Naive thymus-derived CD4-positive, alpha-beta T cell (primary cell): Measurements from ENCODE around the gene INSM2. TPM values are rescaled to one million over a fixed set of nuclear protein-coding genes. Genes with fewer than 3 reads are reported as not detected.

ENCODE experiments used
- ATAC-seq: fragments of 150-1000 bp; cut with Tn5 transposase; 2 replicates; pipeline ENCODE4 v1.10.0; 2021; ENCODE audit warnings: mild to moderate bottlenecking, moderate library complexity
- CTCF ChIA-PET: fragments of 350-600 bp; sonication (Branson Sonifier 250); formaldehyde crosslinking; loops from one replicate; lab custom pipeline; 2021; ENCODE audit warnings: antibody characterized with exemption; lab: Charles Lee
- POLR2A ChIA-PET: fragments of 350-600 bp; sonication (Branson Sonifier 250); formaldehyde crosslinking; loops from one replicate; lab custom pipeline; 2021; ENCODE audit warnings: antibody characterized with exemption, inconsistent platforms; lab: Charles Lee
- DNase-seq, 9 donors: peaks; one replicate each; pipeline versions ENCODE4 v3.0.0 to v3.0.0-alpha.2; 2020 to 2022; ENCODE audit warnings: mixed read lengths in 1 of 9
- H3K27ac ChIP-seq: one replicate; pipeline ENCODE4 v1.7.0; 2013; ENCODE audit warnings: mild to moderate bottlenecking, low read depth, low read length, moderate library complexity
- H3K27me3 ChIP-seq, 2 donors: one replicate each; pipeline ENCODE4 v1.7.0; 2013; ENCODE audit warnings: low read length in 2 of 2, mild to moderate bottlenecking in 2 of 2, moderate library complexity in 2 of 2; ENCODE audit not compliant: control insufficient read depth in 2 of 2, insufficient read depth in 2 of 2
- H3K36me3 ChIP-seq, 3 experiments: 1 replicate in 2 of 3; 2 replicates in 1 of 3; pipeline ENCODE4 v1.7.0; 2013; ENCODE audit warnings: low read length in 3 of 3, mild to moderate bottlenecking in 3 of 3, moderate library complexity in 1 of 3; ENCODE audit not compliant: insufficient read depth in 3 of 3, control insufficient read depth in 2 of 3
- H3K4me1 ChIP-seq, 2 donors: one replicate each; pipeline ENCODE4 v1.7.0; 2013; ENCODE audit warnings: low read length in 2 of 2, mild to moderate bottlenecking in 2 of 2, moderate library complexity in 1 of 2; ENCODE audit not compliant: control insufficient read depth in 2 of 2, insufficient read depth in 2 of 2
- H3K4me3 ChIP-seq: 2 replicates; pipeline ENCODE4 v1.7.0; 2013; ENCODE audit warnings: mild to moderate bottlenecking, low read length
- H3K9me3 ChIP-seq, 3 experiments: 1 replicate in 2 of 3; 2 replicates in 1 of 3; pipeline ENCODE4 v1.7.0; 2013; ENCODE audit warnings: low read length in 3 of 3; ENCODE audit not compliant: control insufficient read depth in 2 of 3
- H3K27ac Mint-ChIP-seq, 9 donors: one replicate each; pipeline ENCODE4 v1.8.0; 2020 to 2022; ENCODE audit warnings: mixed read lengths in 9 of 9, mild to moderate bottlenecking in 8 of 9, moderate library complexity in 5 of 9, inconsistent platforms in 2 of 9
- H3K27me3 Mint-ChIP-seq, 5 donors: one replicate each; pipeline ENCODE4 v1.8.0; 2021 to 2022; ENCODE audit warnings: mixed read lengths in 5 of 5, mild to moderate bottlenecking in 1 of 5
- H3K36me3 Mint-ChIP-seq, 5 donors: one replicate each; pipeline ENCODE4 v1.8.0; 2020 to 2022; ENCODE audit warnings: mixed read lengths in 5 of 5, mild to moderate bottlenecking in 3 of 5, inconsistent platforms in 1 of 5
- H3K4me1 Mint-ChIP-seq, 7 donors: one replicate each; pipeline ENCODE4 v1.8.0; 2020 to 2022; ENCODE audit warnings: mixed read lengths in 7 of 7, mild to moderate bottlenecking in 3 of 7, inconsistent platforms in 1 of 7
- H3K4me3 Mint-ChIP-seq, 10 donors: one replicate each; pipeline ENCODE4 v1.8.0; 2020 to 2022; ENCODE audit warnings: mild to moderate bottlenecking in 10 of 10, mixed read lengths in 10 of 10, moderate library complexity in 6 of 10, inconsistent platforms in 2 of 10
- H3K9me3 Mint-ChIP-seq, 11 donors: one replicate each; pipeline ENCODE4 v1.8.0; 2020 to 2022; ENCODE audit warnings: mixed read lengths in 11 of 11, mild to moderate bottlenecking in 4 of 11, inconsistent platforms in 1 of 11, moderate library complexity in 1 of 11
- intact Hi-C, 2 donors: fragments of 100-400 bp; cut with micrococcal nuclease; formaldehyde crosslinking; loops; one replicate each; pipeline ENCODE4 v1.15.1; 2023
- polyA plus RNA-seq, 2 donors: library from polyadenylated mRNA; unstranded; fragments of 300-500 nt; fragmentation: Illumina TruSeq; gene quantifications; one replicate each; pipeline ENCODE4 v1.2.3, GENCODE V29; 2021
- total RNA-seq, 6 experiments: library from RNA in 5 of 6; stranded (reverse) in 5 of 6; gene quantifications; 1 replicate in 5 of 6; 2 replicates in 1 of 6; pipeline ENCODE4 v1.2.3 and lab custom pipeline; 2021 to 2026

INSM2 gene
- total and polyA plus RNA-seq, 7 experiments from 2014 or later: not detected

GRCh38 chr14:35557221-35557747, 23.3 kb downstream of the INSM2 start:
- Histone ChIP-seq H3K9me3 (no peaks in the 10 kb centered on the region), H3K4me1 (no peaks in the 10 kb centered on the region), H3K36me3 (no peaks in the 10 kb centered on the region), H3K27ac (no peak overlapping the region), H3K27me3 (no peaks in the 10 kb centered on the region), H3K4me3 (no peak overlapping the region)
- Mint-ChIP-seq H3K9me3 (no peaks in the 10 kb centered on the region), H3K36me3 (peaks cover 0 to 33% (median 4%) of the 10 kb centered on the region in 5 donors), H3K4me3 (no peak overlapping the region), H3K27me3 (no peaks in the 10 kb centered on the region), H3K4me1 (no peaks in the 10 kb centered on the region), H3K27ac (no peak overlapping the region)
- ChIA-PET POLR2A (no interaction called here), CTCF (no interaction called here)
- DNase-seq: no peak
- intact Hi-C loops: no loop called here
- ATAC-seq: no peak

GRCh38 chr14:35558680-35559079, 24.7 kb downstream of the INSM2 start:
- Histone ChIP-seq H3K36me3 (no peaks in the 10 kb centered on the region), H3K27me3 (no peaks in the 10 kb centered on the region), H3K4me3 (no peak overlapping the region), H3K4me1 (no peaks in the 10 kb centered on the region), H3K9me3 (no peaks in the 10 kb centered on the region), H3K27ac (no peak overlapping the region)
- H3K9me3 Mint-ChIP-seq: no peaks in the 10 kb centered on the region
- no peaks in the 10 kb centered on the region for H3K4me1 Mint-ChIP-seq
- no peak overlapping the region for H3K4me3 Mint-ChIP-seq
- ATAC-seq: no peak
- ChIA-PET POLR2A (no interaction called here), CTCF (no interaction called here)
- peaks cover 0 to 42% (median 11%) of the 10 kb centered on the region in 5 donors for H3K36me3 Mint-ChIP-seq
- H3K27ac Mint-ChIP-seq: no peak overlapping the region
- DNase-seq: no peak
- H3K27me3 Mint-ChIP-seq: no peaks in the 10 kb centered on the region
- intact Hi-C loops: no loop called here

DNA sequence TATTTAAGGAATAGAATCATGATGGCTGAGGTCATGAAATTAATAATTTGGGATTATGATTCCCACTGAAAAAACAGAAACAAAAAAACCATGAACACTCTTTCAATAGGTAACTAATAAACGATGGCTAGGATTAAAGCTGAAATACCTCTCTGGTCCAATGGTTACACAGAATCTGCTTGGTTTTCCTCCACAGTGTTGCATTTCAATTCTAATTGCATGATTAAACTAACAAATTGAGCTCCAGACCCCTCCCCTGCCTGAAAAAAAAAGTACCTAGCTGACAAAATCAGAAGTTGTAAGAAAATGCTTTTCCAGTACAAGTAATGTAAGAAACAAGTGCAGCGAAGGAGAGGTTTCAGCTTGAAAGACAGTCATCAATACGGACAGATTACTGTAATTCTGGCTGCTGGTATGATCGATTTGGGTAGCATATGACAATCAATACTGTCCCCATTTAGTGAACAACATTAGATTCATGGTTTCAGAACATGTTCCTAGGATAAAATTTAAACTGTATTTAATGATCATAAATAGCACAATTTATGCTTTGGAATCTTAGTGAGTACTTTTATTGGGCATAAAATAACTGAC, 32.0 kb downstream of the INSM2 start:
- no peaks in the 10 kb centered on the region for H3K9me3 ChIP-seq
- Mint-ChIP-seq H3K9me3 (no peaks in the 10 kb centered on the region), H3K27me3 (no peaks in the 10 kb centered on the region), H3K4me1 (no peaks in the 10 kb centered on the region), H3K4me3 (no peak overlapping the region), H3K36me3 (peaks cover 4 to 51% (median 34%) of the 10 kb centered on the region in 5 donors), H3K27ac (no peak overlapping the region)
- ChIA-PET POLR2A (no interaction called here), CTCF (no interaction called here)
- DNase-seq (no peak), ATAC-seq (no peak)
- no peaks in the 10 kb centered on the region for H3K27me3 ChIP-seq
- intact Hi-C loops: no loop called here
- H3K4me1 ChIP-seq: no peaks in the 10 kb centered on the region
- H3K36me3 ChIP-seq: peaks cover 0 to 4% (median 0%) of the 10 kb centered on the region in 3 experiments
- H3K4me3 ChIP-seq: no peak overlapping the region
- no peak overlapping the region for H3K27ac ChIP-seq

- no peaks in the 10 kb centered on the region for H3K27me3 ChIP-seq
- ATAC-seq (no peak), DNase-seq (no peak)
- H3K36me3 Mint-ChIP-seq: peaks cover 8 to 39% (median 27%) of the 10 kb centered on the region in 5 donors
- H3K9me3 ChIP-seq: no peaks in the 10 kb centered on the region
- no peak overlapping the region for H3K4me3 Mint-ChIP-seq
- no peaks in the 10 kb centered on the region for H3K27me3 Mint-ChIP-seq
- H3K9me3 Mint-ChIP-seq: no peaks in the 10 kb centered on the region
- intact Hi-C loops: no loop called here
- no peak overlapping the region for H3K27ac Mint-ChIP-seq
- H3K27ac ChIP-seq: no peak overlapping the region
- H3K4me1 Mint-ChIP-seq: no peaks in the 10 kb centered on the region
- ChIA-PET POLR2A (no interaction called here), CTCF (no interaction called here)
- no peaks in the 10 kb centered on the region for H3K4me1 ChIP-seq
- H3K4me3 ChIP-seq: no peak overlapping the region
- peaks cover 0 to 4% (median 0%) of the 10 kb centered on the region in 3 experiments for H3K36me3 ChIP-seq
These were observed 37.6 kb downstream of the INSM2 start for GRCh38 chr14:35571598-35571997.

GRCh38 chr14:35573911-35574310, 39.9 kb downstream of the INSM2 start:
- DNase-seq (no peak), ATAC-seq (no peak)
- H3K4me3 Mint-ChIP-seq: no peak overlapping the region
- H3K36me3 Mint-ChIP-seq: peaks cover 6 to 37% (median 31%) of the 10 kb centered on the region in 5 donors
- H3K27me3 Mint-ChIP-seq: no peaks in the 10 kb centered on the region
- no peak overlapping the region for H3K27ac ChIP-seq
- POLR2A ChIA-PET: interaction anchor here (0.6 kb wide), 1 partner anchor 160 kb away, joined by 3 read pairs; no protein-coding TSS in a partner anchor
- no peaks in the 10 kb centered on the region for H3K4me1 ChIP-seq
- H3K4me1 Mint-ChIP-seq: peaks cover 0 to 5% (median 0%) of the 10 kb centered on the region in 7 donors
- no peaks in the 10 kb centered on the region for H3K9me3 Mint-ChIP-seq
- H3K36me3 ChIP-seq: peaks cover 0 to 4% (median 0%) of the 10 kb centered on the region in 3 experiments
- no peak overlapping the region for H3K27ac Mint-ChIP-seq
- CTCF ChIA-PET: no interaction called here
- no peak overlapping the region for H3K4me3 ChIP-seq
- intact Hi-C loops: no loop called here
- no peaks in the 10 kb centered on the region for H3K9me3 ChIP-seq
- no peaks in the 10 kb centered on the region for H3K27me3 ChIP-seq

- no peak for DNase-seq
- no peaks in the 10 kb centered on the region for H3K9me3 ChIP-seq
- no peak overlapping the region for H3K4me3 Mint-ChIP-seq
- peaks cover 1 to 34% (median 28%) of the 10 kb centered on the region in 5 donors for H3K36me3 Mint-ChIP-seq
- no peak overlapping the region for H3K27ac ChIP-seq
- no peak for ATAC-seq
- no peaks in the 10 kb centered on the region for H3K9me3 Mint-ChIP-seq
- H3K27me3 Mint-ChIP-seq: no peaks in the 10 kb centered on the region
- no peaks in the 10 kb centered on the region for H3K4me1 ChIP-seq
- H3K4me3 ChIP-seq: no peak overlapping the region
- H3K27me3 ChIP-seq: no peaks in the 10 kb centered on the region
- H3K36me3 ChIP-seq: no peaks in the 10 kb centered on the region
- H3K4me1 Mint-ChIP-seq: peaks cover 0 to 6% (median 0%) of the 10 kb centered on the region in 7 donors
- ChIA-PET CTCF (no interaction called here), POLR2A (no interaction called here)
- intact Hi-C loops: no loop called here
- H3K27ac Mint-ChIP-seq: no peak overlapping the region
These were observed 42.3 kb downstream of the INSM2 start for GRCh38 chr14:35576260-35576659.

DNA sequence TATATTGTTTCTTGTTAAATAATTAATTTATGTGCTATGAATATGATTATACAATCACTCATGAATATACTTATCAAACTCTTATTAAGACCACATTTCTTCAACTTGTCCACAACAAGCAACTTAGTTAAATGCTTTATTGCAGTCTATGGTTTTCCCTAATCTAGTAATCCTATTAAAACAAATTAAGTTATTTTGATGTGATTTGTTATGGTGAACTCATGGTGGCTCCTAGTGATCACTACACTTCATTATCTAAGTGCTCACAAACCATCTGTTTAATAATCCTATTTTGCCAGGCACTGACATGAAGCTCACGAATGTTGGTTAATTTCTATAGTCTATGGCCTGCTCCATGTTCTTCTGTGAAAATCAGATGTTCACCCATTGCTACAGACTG, 42.9 kb downstream of the INSM2 start:
- intact Hi-C loops: no loop called here
- Mint-ChIP-seq H3K9me3 (peaks cover 0 to under 1% (median 0%) of the 10 kb centered on the region in 11 donors), H3K4me3 (no peak overlapping the region), H3K27me3 (no peaks in the 10 kb centered on the region), H3K4me1 (peaks cover 0 to 8% (median 0%) of the 10 kb centered on the region in 7 donors), H3K27ac (no peak overlapping the region), H3K36me3 (peaks cover 1 to 36% (median 30%) of the 10 kb centered on the region in 5 donors)
- no peak overlapping the region for H3K4me3 ChIP-seq
- H3K27ac ChIP-seq: no peak overlapping the region
- no peaks in the 10 kb centered on the region for H3K4me1 ChIP-seq
- peaks cover 0 to under 1% (median 0%) of the 10 kb centered on the region in 3 experiments for H3K36me3 ChIP-seq
- no peaks in the 10 kb centered on the region for H3K27me3 ChIP-seq
- ATAC-seq (no peak), DNase-seq (no peak)
- ChIA-PET CTCF (no interaction called here), POLR2A (no interaction called here)
- H3K9me3 ChIP-seq: no peaks in the 10 kb centered on the region
